Kidney (tissue), 14 donors: Measurements from ENCODE around the gene FN3KRP. TPM values are rescaled to one million over a fixed set of nuclear protein-coding genes. Genes with fewer than 3 reads are reported as not detected.

Source experiments
- DNase-seq, 5 donors: peaks; one replicate each; pipeline ENCODE4 v3.0.0-alpha.2; 2013 to 2020
- FAIRE-seq: peaks from 2 replicates; lab custom pipeline; 2012; peaks lifted over from hg19 to GRCh38; lab: Jason Lieb, UNC
- H3K27ac ChIP-seq, 2 donors: one replicate each; pipeline ENCODE4 v1.7.0; 2013; ENCODE audit warnings: low read depth in 2 of 2, low read length in 2 of 2, inconsistent platforms in 1 of 2
- H3K27me3 ChIP-seq: one replicate; pipeline ENCODE4 v1.7.1; 2013; ENCODE audit warnings: low read length, inconsistent platforms; ENCODE audit not compliant: control insufficient read depth, insufficient read depth
- H3K36me3 ChIP-seq, 3 donors: one replicate each; pipeline versions ENCODE4 v1.7.0 to v1.7.1; 2013; ENCODE audit warnings: low read length in 3 of 3, control low read depth in 1 of 3, inconsistent platforms in 1 of 3; ENCODE audit not compliant: insufficient read depth in 3 of 3, control insufficient read depth in 2 of 3
- H3K4me1 ChIP-seq, 3 donors: one replicate each; pipeline versions ENCODE4 v1.7.0 to v1.7.1; 2013; ENCODE audit warnings: low read length in 3 of 3, inconsistent platforms in 1 of 3, low read depth in 1 of 3; ENCODE audit not compliant: control insufficient read depth in 2 of 3, insufficient read depth in 2 of 3
- H3K4me3 ChIP-seq, 3 donors: one replicate each; pipeline versions ENCODE4 v1.7.0 to v1.8.1; 2013; ENCODE audit warnings: low read length in 3 of 3, control low read depth in 1 of 3, inconsistent platforms in 1 of 3
- H3K9ac ChIP-seq, 3 donors: one replicate each; pipeline versions ENCODE4 v1.7.0 to v1.7.1; 2013; ENCODE audit warnings: low read length in 3 of 3, control low read depth in 1 of 3, inconsistent platforms in 1 of 3
- H3K9me3 ChIP-seq, 3 donors: one replicate each; pipeline versions ENCODE4 v1.7.0 to v1.7.1; 2013; ENCODE audit warnings: low read length in 3 of 3, control low read depth in 1 of 3, inconsistent platforms in 1 of 3; ENCODE audit not compliant: control insufficient read depth in 2 of 3, insufficient read depth in 1 of 3
- intact Hi-C: fragments of 100-400 bp; cut with DNase I; formaldehyde crosslinking; loops from one replicate; pipeline ENCODE4 v1.11.1; 2022
- polyA plus RNA-seq: library from polyadenylated mRNA; stranded (reverse); fragments of 350-450 nt; fragmentation: Illumina TruSeq; extraction: RNeasy Lipid Tissue Mini Kit (QIAGEN cat#74804); gene quantifications from one replicate; pipeline ENCODE4 v1.2.3, GENCODE V29; 2014; ENCODE audit warnings: low read depth, low replicate concordance; ENCODE audit not compliant: insufficient read depth
- total RNA-seq: library from RNA; stranded (reverse); fragmentation: NEBNext Ultra II Directional; extraction: Animal tissue kit (Norgen Biotek cat#: 25700); gene quantifications from one replicate; pipeline ENCODE4 v1.2.1, GENCODE V29; 2021
- TF ChIP-seq, protein P1 (sequence below): IDR thresholded peaks from 3 replicates; pipeline ENCODE4 v1.5.1; 2012; ENCODE audit warnings: mild to moderate bottlenecking, moderate library complexity, borderline replicate concordance; ENCODE audit not compliant: insufficient read depth; ENCODE audit errors: extremely low read depth
- donor health status: control.
- donor health status: control.
- donor health status: control.
- donor health status: control.
- donor health status: control.
- donor health status: DM: yes; HTN: yes; CAD: no.
- donor health status: Normal renal cell carcinoma (clear cell type).

Gene FN3KRP
- total and polyA plus RNA-seq, 2 donors from 2014 or later, result 30.6 to 36.6 TPM

DNA sequence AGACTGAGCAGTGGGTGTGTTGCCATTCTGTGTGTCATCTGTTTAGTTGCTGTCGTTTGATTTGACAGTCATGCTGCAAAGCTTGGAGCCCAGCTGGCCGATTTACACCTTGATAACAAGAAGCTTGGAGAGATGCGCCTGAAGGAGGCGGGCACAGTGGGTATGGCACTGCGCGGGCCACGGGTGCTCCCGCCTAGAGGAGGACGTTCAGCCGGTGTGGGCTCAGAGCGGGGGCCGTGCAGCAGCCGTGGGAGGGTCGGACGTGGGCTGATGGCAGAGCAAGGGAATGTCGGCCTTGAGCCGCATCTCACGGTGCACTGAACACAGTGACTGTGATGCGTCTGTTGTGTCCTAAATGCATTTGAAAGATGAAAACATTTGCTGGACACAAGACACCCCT lies 3.7 kb downstream of the FN3KRP start:
- TF ChIP-seq, protein P1, sequence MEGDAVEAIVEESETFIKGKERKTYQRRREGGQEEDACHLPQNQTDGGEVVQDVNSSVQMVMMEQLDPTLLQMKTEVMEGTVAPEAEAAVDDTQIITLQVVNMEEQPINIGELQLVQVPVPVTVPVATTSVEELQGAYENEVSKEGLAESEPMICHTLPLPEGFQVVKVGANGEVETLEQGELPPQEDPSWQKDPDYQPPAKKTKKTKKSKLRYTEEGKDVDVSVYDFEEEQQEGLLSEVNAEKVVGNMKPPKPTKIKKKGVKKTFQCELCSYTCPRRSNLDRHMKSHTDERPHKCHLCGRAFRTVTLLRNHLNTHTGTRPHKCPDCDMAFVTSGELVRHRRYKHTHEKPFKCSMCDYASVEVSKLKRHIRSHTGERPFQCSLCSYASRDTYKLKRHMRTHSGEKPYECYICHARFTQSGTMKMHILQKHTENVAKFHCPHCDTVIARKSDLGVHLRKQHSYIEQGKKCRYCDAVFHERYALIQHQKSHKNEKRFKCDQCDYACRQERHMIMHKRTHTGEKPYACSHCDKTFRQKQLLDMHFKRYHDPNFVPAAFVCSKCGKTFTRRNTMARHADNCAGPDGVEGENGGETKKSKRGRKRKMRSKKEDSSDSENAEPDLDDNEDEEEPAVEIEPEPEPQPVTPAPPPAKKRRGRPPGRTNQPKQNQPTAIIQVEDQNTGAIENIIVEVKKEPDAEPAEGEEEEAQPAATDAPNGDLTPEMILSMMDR, result no peak
- DNase-seq (no peak), FAIRE-seq (no peak)
- no peak overlapping the region for H3K4me3 ChIP-seq
- peaks cover 0 to 17% (median 10%) of the 10 kb centered on the region in 3 donors for H3K4me1 ChIP-seq
- H3K36me3 ChIP-seq, result peaks cover 4 to 9% (median 8%) of the 10 kb centered on the region in 3 donors
- H3K9me3 ChIP-seq, result no peaks in the 10 kb centered on the region
- intact Hi-C loops, result no loop called here
- H3K27ac ChIP-seq, result no peak overlapping the region
- H3K27me3 ChIP-seq, result no peaks in the 10 kb centered on the region
- no peak overlapping the region for H3K9ac ChIP-seq

DNA sequence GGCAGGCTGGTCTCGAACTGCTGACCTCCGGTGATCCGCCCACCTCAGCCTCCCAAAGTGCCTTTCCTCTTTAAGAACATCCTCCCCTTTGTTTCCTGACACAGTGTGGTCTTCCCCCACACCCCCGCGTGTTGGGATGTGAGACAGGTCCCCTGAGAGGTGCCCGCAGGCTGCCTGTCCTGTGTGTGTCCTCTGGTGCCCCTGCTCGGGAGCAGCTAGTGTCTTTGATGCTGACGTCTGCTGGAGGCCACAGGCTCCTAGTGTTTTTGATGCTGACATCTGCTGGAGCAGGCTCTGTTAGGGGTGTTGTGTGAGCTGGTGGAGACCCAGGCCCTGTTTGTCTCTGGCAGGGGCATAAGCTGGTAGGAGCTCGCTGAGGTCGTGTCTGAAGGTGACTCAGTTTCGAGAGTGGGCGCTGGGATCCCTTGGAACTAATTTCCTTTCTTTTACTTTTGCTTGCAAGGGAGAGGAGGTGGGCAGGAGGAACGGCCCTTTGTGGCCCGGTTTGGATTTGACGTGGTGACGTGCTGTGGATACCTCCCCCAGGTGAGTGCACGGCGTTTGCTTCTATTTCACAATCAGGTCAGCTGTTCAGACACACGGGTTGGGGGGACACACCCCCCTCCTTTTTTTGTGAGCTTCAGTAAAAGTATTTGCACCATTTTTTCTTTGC lies 6.0 kb downstream of the FN3KRP start:
- Histone ChIP-seq H3K9me3 (no peaks in the 10 kb centered on the region), H3K27ac (no peak overlapping the region), H3K9ac (no peak overlapping the region), H3K4me1 (peaks cover 0 to 9% (median 4%) of the 10 kb centered on the region in 3 donors), H3K4me3 (no peak overlapping the region), H3K36me3 (peaks cover 4 to 20% (median 9%) of the 10 kb centered on the region in 3 donors), H3K27me3 (no peaks in the 10 kb centered on the region)
- TF ChIP-seq, protein P1, result no peak
- DNase-seq (no peak), FAIRE-seq (no peak)
- intact Hi-C loops, result no loop called here

DNA sequence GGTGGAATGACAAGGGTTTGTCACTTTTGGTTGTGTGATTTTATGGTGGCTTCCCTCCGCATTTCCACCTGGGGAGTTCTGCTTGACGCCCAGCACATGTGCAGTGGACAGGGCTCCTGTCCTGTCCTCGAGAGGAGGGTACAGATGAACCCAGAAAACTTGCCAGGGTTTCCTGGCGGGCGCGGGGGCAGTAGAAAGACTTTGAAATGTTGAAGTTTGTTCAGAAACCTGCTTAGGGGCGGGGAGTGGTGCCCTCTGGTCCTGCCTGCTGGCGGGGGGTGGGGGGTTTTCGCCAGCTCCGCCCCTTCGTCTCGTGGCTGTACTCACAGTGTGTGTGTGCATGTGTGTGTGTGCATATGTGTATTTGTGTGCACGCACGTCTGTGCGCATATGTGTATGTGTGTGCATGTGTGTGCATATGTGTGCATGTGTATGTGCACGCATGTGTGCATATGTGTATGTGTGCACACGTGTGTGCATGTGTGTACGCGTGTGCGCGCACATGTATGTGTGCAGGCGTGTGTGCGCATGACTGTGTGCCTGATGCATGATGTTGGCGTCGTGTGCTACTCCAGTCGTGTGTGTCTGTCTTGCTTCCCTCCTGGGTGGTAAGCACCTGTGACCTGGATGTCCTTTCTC lies 6.8 kb downstream of the FN3KRP start:
- H3K9ac ChIP-seq, result no peak overlapping the region
- H3K4me1 ChIP-seq, result peaks cover 0 to 1% (median 0%) of the 10 kb centered on the region in 3 donors
- FAIRE-seq, result no peak
- no peaks in the 10 kb centered on the region for H3K9me3 ChIP-seq
- TF ChIP-seq, protein P1, result no peak
- H3K27ac ChIP-seq, result no peak overlapping the region
- H3K27me3 ChIP-seq, result no peaks in the 10 kb centered on the region
- H3K4me3 ChIP-seq, result no peak overlapping the region
- intact Hi-C loops, result no loop called here
- H3K36me3 ChIP-seq, result peaks cover 4 to 20% (median 9%) of the 10 kb centered on the region in 3 donors
- DNase-seq, result no peak
